Cardiac fibroblast (primary cell): Measurements from ENCODE around the gene ERO1B.

ENCODE experiments used
- DNase-seq, 2 donors: peaks; one replicate each; pipeline versions ENCODE4 v3.0.0 to v3.0.0-alpha.2; 2010; ENCODE audit warnings: low read depth in 2 of 2
- H3K4me3 ChIP-seq, 2 donors: replicated peaks in 1 of 2; 1 replicate in 1 of 2; 2 replicates in 1 of 2; pipeline ENCODE4 v1.5.1; 2011; ENCODE audit warnings: low read depth in 2 of 2, low read length in 2 of 2, mild to moderate bottlenecking in 2 of 2, moderate library complexity in 1 of 2
- TF ChIP-seq, protein P1 (sequence below): IDR thresholded peaks from one replicate; pipeline ENCODE4 v1.5.1; 2011; ENCODE audit warnings: low read depth, mild to moderate bottlenecking, low read length, inconsistent platforms

The ERO1B gene

DNA sequence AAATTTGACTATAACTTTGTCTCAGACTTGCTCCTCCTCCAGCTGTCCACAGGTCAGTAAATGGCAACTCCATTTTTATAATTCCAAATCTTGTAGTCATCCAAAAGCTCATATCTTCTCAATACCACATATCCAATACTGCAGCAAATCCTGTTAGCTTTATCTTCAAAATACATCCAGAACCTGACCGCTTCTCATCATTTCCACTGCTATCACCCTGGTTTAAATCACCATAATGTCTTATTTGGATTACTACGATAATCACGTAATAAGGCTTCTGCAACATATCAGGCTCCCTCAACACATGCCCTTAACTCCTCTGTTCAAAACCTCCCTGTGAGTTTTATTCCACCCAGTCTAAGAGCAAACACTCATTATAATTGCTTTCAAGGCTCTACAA is 34.5 kb downstream of the ERO1B start:
- no peak overlapping the region for H3K4me3 ChIP-seq
- no peak for DNase-seq
- TF ChIP-seq, protein P1, sequence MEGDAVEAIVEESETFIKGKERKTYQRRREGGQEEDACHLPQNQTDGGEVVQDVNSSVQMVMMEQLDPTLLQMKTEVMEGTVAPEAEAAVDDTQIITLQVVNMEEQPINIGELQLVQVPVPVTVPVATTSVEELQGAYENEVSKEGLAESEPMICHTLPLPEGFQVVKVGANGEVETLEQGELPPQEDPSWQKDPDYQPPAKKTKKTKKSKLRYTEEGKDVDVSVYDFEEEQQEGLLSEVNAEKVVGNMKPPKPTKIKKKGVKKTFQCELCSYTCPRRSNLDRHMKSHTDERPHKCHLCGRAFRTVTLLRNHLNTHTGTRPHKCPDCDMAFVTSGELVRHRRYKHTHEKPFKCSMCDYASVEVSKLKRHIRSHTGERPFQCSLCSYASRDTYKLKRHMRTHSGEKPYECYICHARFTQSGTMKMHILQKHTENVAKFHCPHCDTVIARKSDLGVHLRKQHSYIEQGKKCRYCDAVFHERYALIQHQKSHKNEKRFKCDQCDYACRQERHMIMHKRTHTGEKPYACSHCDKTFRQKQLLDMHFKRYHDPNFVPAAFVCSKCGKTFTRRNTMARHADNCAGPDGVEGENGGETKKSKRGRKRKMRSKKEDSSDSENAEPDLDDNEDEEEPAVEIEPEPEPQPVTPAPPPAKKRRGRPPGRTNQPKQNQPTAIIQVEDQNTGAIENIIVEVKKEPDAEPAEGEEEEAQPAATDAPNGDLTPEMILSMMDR, result no peak

DNA sequence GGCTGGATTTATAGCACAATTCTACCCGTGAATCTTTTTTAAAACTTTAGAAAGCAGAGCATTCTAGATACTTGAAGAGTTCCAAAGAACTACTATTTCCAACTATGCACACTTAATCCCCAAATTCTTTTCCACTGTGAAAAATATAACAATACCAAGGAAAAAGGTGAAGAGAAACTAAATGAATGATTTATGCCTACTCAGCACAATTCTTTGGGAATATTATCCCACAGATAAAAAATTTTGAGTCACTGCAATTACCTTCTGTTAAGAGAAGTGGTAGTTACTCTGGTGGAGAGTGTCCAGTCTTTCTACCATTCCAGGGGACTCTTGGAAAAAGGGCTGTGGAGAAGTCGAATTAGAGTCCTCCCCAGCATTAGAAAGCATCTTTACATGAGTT is 39.2 kb downstream of the ERO1B start:
- no peak overlapping the region for H3K4me3 ChIP-seq
- DNase-seq, result no peak
- TF ChIP-seq, protein P1, result no peak

DNA sequence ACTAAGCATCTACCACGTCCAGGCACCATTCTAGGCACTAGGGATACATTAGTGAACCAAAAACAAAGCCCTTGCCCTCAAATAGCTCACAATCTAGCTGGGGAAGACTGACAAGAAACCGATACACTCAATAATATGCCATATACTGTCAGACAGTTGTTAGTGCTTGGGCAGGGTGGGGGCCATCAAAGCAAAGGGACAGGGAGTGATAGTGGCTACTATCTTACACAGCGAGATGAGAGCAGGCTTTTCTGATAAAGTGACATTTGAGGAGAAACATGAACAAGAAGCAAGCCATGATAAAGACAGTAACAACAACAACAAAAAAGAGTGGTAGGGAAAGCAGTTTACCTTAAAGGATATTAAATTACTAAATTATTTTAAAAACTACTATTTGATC is 41.1 kb downstream of the ERO1B start:
- DNase-seq, result no peak
- no peak overlapping the region for H3K4me3 ChIP-seq
- TF ChIP-seq, protein P1, result no peak

DNA sequence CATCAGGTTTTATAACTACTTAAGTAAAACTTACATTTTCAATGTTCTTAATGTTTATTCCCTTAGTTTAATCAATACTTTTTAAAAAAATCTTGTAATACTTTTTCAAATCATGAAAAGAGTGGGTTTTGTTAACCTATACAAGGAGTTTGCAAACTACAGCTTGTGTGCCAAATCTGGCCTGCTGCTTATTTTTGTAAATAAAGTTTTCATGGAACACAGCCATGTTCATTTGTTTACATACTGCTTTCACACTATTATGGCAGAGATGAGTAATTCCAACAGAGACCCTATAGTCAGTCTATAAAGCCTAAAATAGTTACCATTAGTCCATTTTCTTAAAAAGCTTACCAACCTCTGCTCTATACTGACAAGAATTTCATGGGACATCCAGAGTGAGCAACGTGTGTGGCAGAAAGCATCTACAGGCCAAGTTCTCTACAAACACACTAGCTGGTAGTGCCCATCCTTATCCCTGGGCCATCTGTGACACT is 42.6 kb downstream of the ERO1B start:
- no peak for DNase-seq
- TF ChIP-seq, protein P1, result no peak
- no peak overlapping the region for H3K4me3 ChIP-seq

DNA sequence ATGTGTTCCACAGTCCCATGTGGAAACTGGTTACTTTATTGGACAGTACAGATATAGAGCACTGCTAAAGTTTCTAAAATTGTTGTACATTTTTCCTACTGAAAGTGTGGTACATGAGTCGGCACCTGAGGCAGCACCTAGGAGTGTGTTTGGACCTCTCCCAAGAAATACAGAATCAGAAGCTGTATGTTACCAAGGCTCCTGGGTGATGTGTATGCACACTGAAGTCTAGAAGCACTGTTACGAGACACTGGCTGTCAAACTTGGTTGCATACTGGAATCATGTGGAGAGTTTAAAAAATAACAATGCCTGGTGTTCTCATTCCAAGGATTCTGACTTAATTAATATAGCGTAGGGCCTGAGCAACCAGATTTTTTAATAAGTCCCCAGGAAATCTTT is 46.6 kb downstream of the ERO1B start:
- no peak for DNase-seq
- TF ChIP-seq, protein P1, result no peak

DNA sequence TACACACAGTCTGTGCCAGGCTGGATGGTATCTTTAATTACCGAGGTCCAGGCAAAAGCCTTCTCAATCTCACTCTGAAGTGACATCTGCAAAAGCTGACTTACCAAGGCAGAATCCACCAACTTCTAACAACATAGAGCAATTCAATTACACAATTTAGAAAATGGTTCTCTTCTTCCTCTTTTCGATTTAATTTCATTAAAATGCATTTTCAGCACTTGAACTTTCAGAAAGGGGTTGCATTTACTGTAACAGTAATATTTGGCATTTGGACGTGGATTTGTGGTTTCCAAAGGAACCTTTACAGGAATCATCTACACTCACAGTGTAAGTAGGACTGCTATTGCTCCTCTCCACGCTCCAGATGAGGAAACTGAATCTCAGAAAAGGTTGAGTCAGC is 53.3 kb downstream of the ERO1B start:
- H3K4me3 ChIP-seq, result no peak overlapping the region
- TF ChIP-seq, protein P1, result no peak
- no peak for DNase-seq

More for the DNA sequence above, 46.6 kb downstream of the ERO1B start:
- H3K4me3 ChIP-seq, result no peak overlapping the region

DNA sequence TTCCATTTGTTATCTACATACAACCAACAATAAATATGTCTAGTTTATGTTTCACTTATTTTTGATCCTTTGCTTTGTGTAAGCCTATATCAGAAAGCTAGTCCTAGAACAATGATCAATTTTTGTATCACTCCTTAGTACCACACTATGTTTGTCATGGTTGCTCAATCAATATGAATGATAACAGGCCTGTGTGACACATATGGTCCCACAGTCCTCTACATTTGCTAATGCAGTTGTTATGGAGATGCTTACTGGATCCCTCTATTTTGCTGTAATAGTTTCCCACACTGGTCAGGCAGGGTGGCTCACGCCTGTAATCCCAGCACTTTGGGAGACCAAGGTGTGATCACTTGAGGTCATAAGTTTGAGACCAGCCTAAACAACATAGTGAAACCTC is 59.1 kb downstream of the ERO1B start:
- H3K4me3 ChIP-seq, result no peak overlapping the region
- DNase-seq, result no peak
- TF ChIP-seq, protein P1, result no peak
